ENCODE data around the gene TP53RK. TPM values are rescaled to one million over a fixed set of nuclear protein-coding genes. Genes with fewer than 3 reads are reported as not detected.

TP53RK gene
- total RNA-seq, 1 experiment from 2014 or later, result 12.4 TPM

DNA sequence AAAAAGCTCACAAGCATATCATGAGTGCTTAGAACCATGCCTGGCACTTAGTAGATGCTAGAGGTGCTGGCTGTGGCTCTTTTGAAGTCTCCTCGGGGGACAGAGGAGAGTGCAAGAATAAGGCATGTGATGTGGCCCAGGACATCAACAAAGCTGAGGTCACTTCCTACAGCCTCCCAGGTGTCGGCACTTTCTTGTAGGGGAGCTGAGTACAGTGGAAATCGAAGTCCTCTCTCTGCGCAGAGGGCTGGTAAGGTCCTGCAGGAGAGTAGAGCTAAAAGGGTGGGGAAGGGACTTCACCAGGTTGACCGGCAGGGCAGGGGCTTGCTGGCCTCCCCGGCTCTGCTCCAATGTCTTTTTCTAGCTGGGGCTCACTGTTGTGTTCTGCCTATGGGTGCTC lies 49.2 kb downstream of the TP53RK start:
- no peaks in the 10 kb centered on the region for H3K36me3 Mint-ChIP-seq
- H3K9me3 Mint-ChIP-seq, result no peaks in the 10 kb centered on the region
- H3K4me3 Mint-ChIP-seq, result no peak overlapping the region
- H3K27me3 Mint-ChIP-seq (ENCODE audit: low read depth), result no peaks in the 10 kb centered on the region; the same call in 1 of the 2 replicates
- ChIA-PET CTCF (interaction anchor here (0.6 to 2.3 kb wide), 4 partner anchors 9 to 333 kb away, joined by 3 to 7 read pairs (median 3); no protein-coding TSS in a partner anchor), POLR2A (no interaction called here)
- ATAC-seq, result no peak
- no peak overlapping the region for H3K27ac Mint-ChIP-seq
- DNase-seq (ENCODE audit: low spot score), result no peak
- H3K4me1 Mint-ChIP-seq, result peaks cover 11% of the 10 kb centered on the region
- TF ChIP-seq ESRRA (CRISPR knock-in tag; IDR thresholded peaks at IDR 0.05; ENCODE audit: borderline replicate concordance), result no peak
- TF ChIP-seq, protein P1, sequence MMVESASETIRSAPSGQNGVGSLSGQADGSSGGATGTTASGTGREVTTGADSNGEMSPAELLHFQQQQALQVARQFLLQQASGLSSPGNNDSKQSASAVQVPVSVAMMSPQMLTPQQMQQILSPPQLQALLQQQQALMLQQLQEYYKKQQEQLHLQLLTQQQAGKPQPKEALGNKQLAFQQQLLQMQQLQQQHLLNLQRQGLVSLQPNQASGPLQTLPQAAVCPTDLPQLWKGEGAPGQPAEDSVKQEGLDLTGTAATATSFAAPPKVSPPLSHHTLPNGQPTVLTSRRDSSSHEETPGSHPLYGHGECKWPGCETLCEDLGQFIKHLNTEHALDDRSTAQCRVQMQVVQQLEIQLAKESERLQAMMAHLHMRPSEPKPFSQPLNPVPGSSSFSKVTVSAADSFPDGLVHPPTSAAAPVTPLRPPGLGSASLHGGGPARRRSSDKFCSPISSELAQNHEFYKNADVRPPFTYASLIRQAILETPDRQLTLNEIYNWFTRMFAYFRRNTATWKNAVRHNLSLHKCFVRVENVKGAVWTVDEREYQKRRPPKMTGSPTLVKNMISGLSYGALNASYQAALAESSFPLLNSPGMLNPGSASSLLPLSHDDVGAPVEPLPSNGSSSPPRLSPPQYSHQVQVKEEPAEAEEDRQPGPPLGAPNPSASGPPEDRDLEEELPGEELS (CRISPR knock-in tag; IDR thresholded peaks at IDR 0.05), result no peak
- TF ChIP-seq, protein P2, sequence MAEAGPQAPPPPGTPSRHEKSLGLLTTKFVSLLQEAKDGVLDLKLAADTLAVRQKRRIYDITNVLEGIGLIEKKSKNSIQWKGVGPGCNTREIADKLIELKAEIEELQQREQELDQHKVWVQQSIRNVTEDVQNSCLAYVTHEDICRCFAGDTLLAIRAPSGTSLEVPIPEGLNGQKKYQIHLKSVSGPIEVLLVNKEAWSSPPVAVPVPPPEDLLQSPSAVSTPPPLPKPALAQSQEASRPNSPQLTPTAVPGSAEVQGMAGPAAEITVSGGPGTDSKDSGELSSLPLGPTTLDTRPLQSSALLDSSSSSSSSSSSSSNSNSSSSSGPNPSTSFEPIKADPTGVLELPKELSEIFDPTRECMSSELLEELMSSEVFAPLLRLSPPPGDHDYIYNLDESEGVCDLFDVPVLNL (CRISPR knock-in tag; IDR thresholded peaks at IDR 0.05; ENCODE audit: borderline replicate concordance, low read depth), result no peak

DNA sequence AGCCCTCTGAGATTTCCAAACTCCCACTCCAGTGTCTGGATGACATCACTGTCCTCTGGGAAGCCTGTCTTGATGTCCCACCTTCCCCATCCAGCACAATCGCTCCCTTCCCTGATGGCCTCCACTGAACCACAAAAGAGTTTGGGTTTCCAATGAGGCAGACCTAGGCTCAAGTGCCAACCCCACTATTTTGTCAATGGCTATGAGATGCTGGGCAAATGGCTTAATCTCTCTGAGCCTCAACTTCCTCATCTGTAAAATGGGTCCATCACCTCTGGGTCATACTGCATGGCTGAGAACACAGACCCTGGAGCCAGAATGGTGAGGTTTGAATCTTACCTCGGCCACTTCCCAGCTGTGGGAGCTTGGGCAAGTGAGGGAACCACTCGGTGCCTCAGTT lies 49.7 kb downstream of the TP53RK start:
- CTCF ChIA-PET, result interaction anchor here (0.7 to 2.3 kb wide), 2 partner anchors 10 to 333 kb away, joined by 3 to 7 read pairs; no protein-coding TSS in a partner anchor
- H3K27ac Mint-ChIP-seq, result no peak overlapping the region

DNA sequence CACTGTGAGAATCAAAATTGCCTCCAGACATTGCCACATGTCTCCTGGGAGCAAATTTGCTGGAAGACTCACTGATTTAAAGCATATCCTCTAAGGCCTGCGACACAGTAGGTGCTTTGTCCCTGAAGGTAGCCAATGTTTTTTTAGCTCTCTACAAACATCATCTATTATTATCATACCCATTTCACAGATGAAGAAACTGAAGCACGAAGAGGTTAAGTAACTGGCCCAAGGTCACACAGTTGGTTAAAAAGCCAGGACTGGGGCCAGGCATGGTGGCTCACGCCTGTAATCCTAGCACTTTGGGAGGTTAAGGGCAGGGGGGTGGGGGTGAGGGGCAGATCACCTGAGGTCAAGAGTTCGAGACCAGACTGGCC lies 50.4 kb downstream of the TP53RK start:
- DNase-seq (ENCODE audit: low spot score) (no peak), ATAC-seq (no peak)
- Mint-ChIP-seq H3K27me3 (ENCODE audit: low read depth) (no peaks in the 10 kb centered on the region; the same call in 1 of the 2 replicates), H3K4me1 (peaks cover 11% of the 10 kb centered on the region), H3K4me3 (no peak overlapping the region), H3K27ac (no peak overlapping the region), H3K9me3 (no peaks in the 10 kb centered on the region), H3K36me3 (no peaks in the 10 kb centered on the region)
- TF ChIP-seq CREB1 (CRISPR knock-in tag; IDR thresholded peaks at IDR 0.05) (no peak), TEAD4 (CRISPR knock-in tag; IDR thresholded peaks at IDR 0.05) (no peak), ZNF121 (CRISPR knock-in tag; IDR thresholded peaks at IDR 0.05) (no peak), ZBTB21 (CRISPR knock-in tag; IDR thresholded peaks at IDR 0.05; ENCODE audit: borderline replicate concordance) (no peak), FOXK1 (CRISPR knock-in tag; IDR thresholded peaks at IDR 0.05) (no peak), NR2C2 (CRISPR knock-in tag; IDR thresholded peaks at IDR 0.05) (no peak), ATF1 (CRISPR knock-in tag; IDR thresholded peaks at IDR 0.05) (no peak)
- TF ChIP-seq, protein P3, sequence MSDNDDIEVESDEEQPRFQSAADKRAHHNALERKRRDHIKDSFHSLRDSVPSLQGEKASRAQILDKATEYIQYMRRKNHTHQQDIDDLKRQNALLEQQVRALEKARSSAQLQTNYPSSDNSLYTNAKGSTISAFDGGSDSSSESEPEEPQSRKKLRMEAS (CRISPR knock-in tag; IDR thresholded peaks at IDR 0.05), result no peak
- TF ChIP-seq, protein P4, sequence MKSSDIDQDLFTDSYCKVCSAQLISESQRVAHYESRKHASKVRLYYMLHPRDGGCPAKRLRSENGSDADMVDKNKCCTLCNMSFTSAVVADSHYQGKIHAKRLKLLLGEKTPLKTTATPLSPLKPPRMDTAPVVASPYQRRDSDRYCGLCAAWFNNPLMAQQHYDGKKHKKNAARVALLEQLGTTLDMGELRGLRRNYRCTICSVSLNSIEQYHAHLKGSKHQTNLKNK (CRISPR knock-in tag; IDR thresholded peaks at IDR 0.05), result no peak
- TF ChIP-seq, protein P5, sequence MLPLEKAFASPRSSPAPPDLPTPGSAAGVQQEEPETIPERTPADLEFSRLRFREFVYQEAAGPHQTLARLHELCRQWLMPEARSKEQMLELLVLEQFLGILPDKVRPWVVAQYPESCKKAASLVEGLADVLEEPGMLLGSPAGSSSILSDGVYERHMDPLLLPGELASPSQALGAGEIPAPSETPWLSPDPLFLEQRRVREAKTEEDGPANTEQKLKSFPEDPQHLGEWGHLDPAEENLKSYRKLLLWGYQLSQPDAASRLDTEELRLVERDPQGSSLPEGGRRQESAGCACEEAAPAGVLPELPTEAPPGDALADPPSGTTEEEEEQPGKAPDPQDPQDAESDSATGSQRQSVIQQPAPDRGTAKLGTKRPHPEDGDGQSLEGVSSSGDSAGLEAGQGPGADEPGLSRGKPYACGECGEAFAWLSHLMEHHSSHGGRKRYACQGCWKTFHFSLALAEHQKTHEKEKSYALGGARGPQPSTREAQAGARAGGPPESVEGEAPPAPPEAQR (CRISPR knock-in tag; IDR thresholded peaks at IDR 0.05), result no peak
- TF ChIP-seq, protein P6, sequence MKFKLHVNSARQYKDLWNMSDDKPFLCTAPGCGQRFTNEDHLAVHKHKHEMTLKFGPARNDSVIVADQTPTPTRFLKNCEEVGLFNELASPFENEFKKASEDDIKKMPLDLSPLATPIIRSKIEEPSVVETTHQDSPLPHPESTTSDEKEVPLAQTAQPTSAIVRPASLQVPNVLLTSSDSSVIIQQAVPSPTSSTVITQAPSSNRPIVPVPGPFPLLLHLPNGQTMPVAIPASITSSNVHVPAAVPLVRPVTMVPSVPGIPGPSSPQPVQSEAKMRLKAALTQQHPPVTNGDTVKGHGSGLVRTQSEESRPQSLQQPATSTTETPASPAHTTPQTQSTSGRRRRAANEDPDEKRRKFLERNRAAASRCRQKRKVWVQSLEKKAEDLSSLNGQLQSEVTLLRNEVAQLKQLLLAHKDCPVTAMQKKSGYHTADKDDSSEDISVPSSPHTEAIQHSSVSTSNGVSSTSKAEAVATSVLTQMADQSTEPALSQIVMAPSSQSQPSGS (CRISPR knock-in tag; IDR thresholded peaks at IDR 0.05; ENCODE audit: borderline replicate concordance, low read depth), result no peak
- TF ChIP-seq, protein P1 (CRISPR knock-in tag; IDR thresholded peaks at IDR 0.05), result no peak
- POLR2A ChIA-PET, result no interaction called here
- CTCF ChIA-PET, result interaction anchor here (0.5 to 2.3 kb wide), 2 partner anchors 11 to 82 kb away, joined by 4 to 7 read pairs; no protein-coding TSS in a partner anchor

More for the DNA sequence above, 49.7 kb downstream of the TP53RK start:
- Mint-ChIP-seq H3K9me3 (no peaks in the 10 kb centered on the region), H3K36me3 (no peaks in the 10 kb centered on the region), H3K4me3 (no peak overlapping the region), H3K4me1 (peaks cover 11% of the 10 kb centered on the region), H3K27me3 (ENCODE audit: low read depth) (no peaks in the 10 kb centered on the region; the same call in 1 of the 2 replicates)
- no peak for TF ChIP-seq SOX15 (CRISPR knock-in tag; IDR thresholded peaks at IDR 0.05)
- peak; percentile 47; the same call in 1 of the 2 replicates for TF ChIP-seq GTF2I (CRISPR knock-in tag; conservative IDR thresholded peaks at IDR 0.05)
- no peak for TF ChIP-seq ZNF121 (CRISPR knock-in tag; IDR thresholded peaks at IDR 0.05)
- POLR2A ChIA-PET, result no interaction called here
- ATAC-seq (no peak), DNase-seq (ENCODE audit: low spot score) (no peak)
